ENCODE measurements around the gene ESCO1.

ESCO1 gene

GRCh38 chr18:21484851-21485636 is 115.5 kb downstream of the ESCO1 start:
- no peaks in the 10 kb centered on the region for H3K9me3 Mint-ChIP-seq (ENCODE audit: low read depth)
- H3K4me3 Mint-ChIP-seq, result no peak overlapping the region
- no peaks in the 10 kb centered on the region for H3K36me3 Mint-ChIP-seq
- H3K4me1 Mint-ChIP-seq (ENCODE audit: low read depth), result no peaks in the 10 kb centered on the region
- peaks cover 2% of the 10 kb centered on the region for H3K27me3 Mint-ChIP-seq
- H3K27ac Mint-ChIP-seq, result no peak overlapping the region

GRCh38 chr18:21483051-21483450 is 117.5 kb downstream of the ESCO1 start:
- Mint-ChIP-seq H3K27ac (no peak overlapping the region), H3K4me3 (no peak overlapping the region), H3K27me3 (peaks cover 2% of the 10 kb centered on the region), H3K9me3 (ENCODE audit: low read depth) (no peaks in the 10 kb centered on the region), H3K36me3 (no peaks in the 10 kb centered on the region), H3K4me1 (ENCODE audit: low read depth) (no peaks in the 10 kb centered on the region)

DNA sequence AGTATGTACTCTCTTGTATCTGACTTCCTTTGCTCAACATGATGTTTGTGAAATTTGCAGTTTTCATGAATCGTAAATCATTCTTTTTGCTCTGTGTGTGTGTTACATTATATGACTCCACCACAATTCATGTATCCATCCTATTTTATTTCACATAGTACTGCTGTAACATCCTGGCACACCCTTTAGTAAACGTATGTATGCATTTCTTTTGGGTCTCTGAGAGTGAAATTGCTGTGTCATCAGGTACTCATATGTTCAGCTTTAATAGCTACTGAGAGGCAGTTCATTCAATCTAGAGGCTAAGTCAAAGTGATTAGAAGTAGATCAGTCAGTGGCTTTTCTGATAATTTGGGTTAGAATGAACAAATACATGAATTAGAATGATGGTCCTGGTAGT is 118.8 kb downstream of the ESCO1 start:
- Mint-ChIP-seq H3K27ac (no peak overlapping the region), H3K4me1 (ENCODE audit: low read depth) (no peaks in the 10 kb centered on the region), H3K36me3 (no peaks in the 10 kb centered on the region), H3K4me3 (no peak overlapping the region), H3K9me3 (ENCODE audit: low read depth) (no peaks in the 10 kb centered on the region), H3K27me3 (peaks cover 4% of the 10 kb centered on the region)

GRCh38 chr18:21479721-21480120 is 120.8 kb downstream of the ESCO1 start:
- Mint-ChIP-seq H3K4me1 (ENCODE audit: low read depth) (no peaks in the 10 kb centered on the region), H3K27me3 (peaks cover 8% of the 10 kb centered on the region), H3K27ac (no peak overlapping the region), H3K4me3 (no peak overlapping the region), H3K9me3 (ENCODE audit: low read depth) (no peaks in the 10 kb centered on the region), H3K36me3 (peaks cover 2% of the 10 kb centered on the region)
